DOHH2 (cell line): Measurements from ENCODE around the gene TUBB2A.
"Not testable (repeated sequence)": the region's sequence is repeated elsewhere in the genome, so short reads cannot be mapped to it uniquely, and the experiment has no call there.

ENCODE experiments used
- H3F3A ChIP-seq: fragments of 200-600 bp; sonication (generic), shearing (Covaris generic); 2 replicates; pipeline ENCODE4 v1.6.0; 2016; ENCODE audit warnings: antibody characterized with exemption, mild to moderate bottlenecking; ENCODE audit not compliant: control insufficient read depth, insufficient read depth
- H3K27ac ChIP-seq: fragments of 200-600 bp; sonication (generic); 2 replicates; pipeline ENCODE4 v1.5.1; 2014; ENCODE audit warnings: low read depth, mild to moderate bottlenecking, low read length, moderate library complexity
- H3K27me3 ChIP-seq: fragments of 200-600 bp; sonication (generic); 2 replicates; pipeline ENCODE4 v1.6.1; 2014; ENCODE audit warnings: mild to moderate bottlenecking, low read length, mixed read lengths; ENCODE audit not compliant: control insufficient read depth
- H3K36me3 ChIP-seq: fragments of 200-600 bp; sonication (generic); 2 replicates; pipeline ENCODE4 v1.6.1; 2014; ENCODE audit warnings: mild to moderate bottlenecking, low read length, moderate library complexity, mixed read lengths; ENCODE audit not compliant: control insufficient read depth
- H3K4me1 ChIP-seq: fragments of 200-600 bp; sonication (generic); 2 replicates; pipeline ENCODE4 v1.6.1; 2014; ENCODE audit warnings: mild to moderate bottlenecking, low read length, mixed read lengths; ENCODE audit not compliant: control insufficient read depth
- H3K4me2 ChIP-seq: fragments of 200-600 bp; sonication (generic); 2 replicates; pipeline ENCODE4 v1.6.0; 2014; ENCODE audit warnings: mild to moderate bottlenecking, low read length, moderate library complexity
- H3K4me3 ChIP-seq: fragments of 200-600 bp; sonication (generic); 2 replicates; pipeline ENCODE4 v1.5.1; 2014; ENCODE audit warnings: mild to moderate bottlenecking, low read length, mixed read lengths
- H3K79me2 ChIP-seq: fragments of 200-600 bp; sonication (generic); 2 replicates; pipeline ENCODE4 v1.6.1; 2014; ENCODE audit warnings: mild to moderate bottlenecking, low read length, mixed read lengths; ENCODE audit not compliant: control insufficient read depth
- H3K9me2 ChIP-seq: fragments of 200-600 bp; sonication (generic); replicated peaks from 2 replicates; pipeline ENCODE4 v1.6.1; 2014; ENCODE audit warnings: mild to moderate bottlenecking, low read length, mixed read lengths; ENCODE audit not compliant: control insufficient read depth
- H3K9me3 ChIP-seq: fragments of 200-600 bp; sonication (generic); 2 replicates; pipeline ENCODE4 v1.6.1; 2014; ENCODE audit warnings: antibody characterized with exemption, low read length, mixed read lengths; ENCODE audit not compliant: control insufficient read depth, insufficient read depth
- H4K20me1 ChIP-seq: fragments of 200-600 bp; sonication (generic); 2 replicates; pipeline ENCODE4 v1.6.0; 2014; ENCODE audit warnings: low read depth, mild to moderate bottlenecking, antibody characterized with exemption, low read length, moderate library complexity; ENCODE audit not compliant: control insufficient read depth, insufficient read depth
- CTCF ChIP-seq: fragments of 200-600 bp; sonication (generic); IDR thresholded peaks from one replicate; pipeline ENCODE4 v1.5.1; 2014; ENCODE audit warnings: antibody characterized with exemption, mild to moderate bottlenecking, low read depth, low read length; ENCODE audit not compliant: poor library complexity, severe bottlenecking
- EZH2phosphoT487 ChIP-seq: fragments of 200-600 bp; sonication (generic); IDR thresholded peaks from 2 replicates; pipeline ENCODE4 v1.6.1; 2017; ENCODE audit warnings: borderline replicate concordance, mild to moderate bottlenecking, antibody characterized with exemption, low read length, moderate library complexity, mixed read lengths

The TUBB2A gene

GRCh38 chr6:3181105-3181504 lies 23.8 kb upstream of the TUBB2A start:
- H3K79me2 ChIP-seq = no peaks in the 10 kb centered on the region
- H3K27me3 ChIP-seq = peaks cover 3% of the 10 kb centered on the region; the same call in 1 of the 2 replicates
- no peak overlapping the region for H3K4me3 ChIP-seq
- H3K9me2 ChIP-seq = no peaks in the 10 kb centered on the region
- H3K27ac ChIP-seq = no peak overlapping the region
- no peak for TF ChIP-seq CTCF
- TF ChIP-seq EZH2phosphoT487 = no peak
- no peaks in the 10 kb centered on the region for H4K20me1 ChIP-seq
- no peaks in the 10 kb centered on the region for H3K9me3 ChIP-seq
- H3K36me3 ChIP-seq = no peaks in the 10 kb centered on the region
- no peaks in the 10 kb centered on the region for H3F3A ChIP-seq
- no peaks in the 10 kb centered on the region for H3K4me1 ChIP-seq
- H3K4me2 ChIP-seq = no peak overlapping the region

DNA sequence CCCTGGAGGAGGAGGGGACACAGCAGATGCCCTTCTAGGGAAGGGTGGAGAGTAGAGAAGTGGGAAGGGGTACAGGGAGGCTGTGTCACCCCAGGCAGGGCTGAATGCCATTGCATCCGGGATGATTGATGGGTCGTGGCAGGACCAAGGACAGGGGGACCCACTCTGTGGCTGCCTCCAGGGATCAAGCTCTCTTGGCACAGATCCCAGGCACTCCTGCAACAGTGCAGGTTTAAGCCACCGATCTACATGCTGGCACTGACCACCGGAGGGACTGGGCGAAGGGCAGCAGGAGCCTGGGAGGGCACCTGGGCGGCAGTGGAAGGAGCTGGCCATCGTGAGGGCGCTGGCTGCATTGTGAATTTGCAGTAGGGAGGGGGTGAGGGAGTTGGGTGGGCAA lies 22.6 kb upstream of the TUBB2A start:
- not testable (repeated sequence) for H3K9me2 ChIP-seq, H3F3A ChIP-seq, H3K9me3 ChIP-seq, H3K27ac ChIP-seq, H4K20me1 ChIP-seq, H3K27me3 ChIP-seq, H3K4me1 ChIP-seq, H3K4me3 ChIP-seq, H3K79me2 ChIP-seq, H3K36me3 ChIP-seq
- 0 out of 2 replicates have a peak overlapping the region, but pooled peaks have one; percentile 19 for H3K4me2 ChIP-seq

DNA sequence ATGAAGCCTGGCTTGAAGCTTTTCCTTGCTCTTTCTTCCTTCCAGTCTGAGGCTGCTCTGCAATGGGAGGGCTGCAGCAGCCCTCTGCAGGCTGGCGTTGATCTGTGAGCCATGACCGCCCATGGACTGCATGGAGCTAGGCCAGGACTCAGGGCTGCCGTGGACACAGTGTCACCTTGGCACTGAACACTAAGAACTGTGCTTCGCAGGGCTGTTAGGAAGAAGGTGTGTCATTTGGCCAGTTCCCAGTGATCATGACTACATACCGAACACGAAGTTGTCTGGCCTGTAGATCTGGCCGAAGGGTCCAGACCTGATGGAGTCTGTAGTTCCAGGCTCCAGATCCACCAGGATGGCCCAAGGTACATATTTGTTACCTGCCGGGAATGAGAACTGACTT lies 21.3 kb upstream of the TUBB2A start:
- H3K4me1 ChIP-seq, H4K20me1 ChIP-seq, H3K4me3 ChIP-seq, H3K9me2 ChIP-seq, H3F3A ChIP-seq, H3K9me3 ChIP-seq, H3K4me2 ChIP-seq, H3K79me2 ChIP-seq, H3K36me3 ChIP-seq, H3K27me3 ChIP-seq, H3K27ac ChIP-seq: not testable (repeated sequence)

DNA sequence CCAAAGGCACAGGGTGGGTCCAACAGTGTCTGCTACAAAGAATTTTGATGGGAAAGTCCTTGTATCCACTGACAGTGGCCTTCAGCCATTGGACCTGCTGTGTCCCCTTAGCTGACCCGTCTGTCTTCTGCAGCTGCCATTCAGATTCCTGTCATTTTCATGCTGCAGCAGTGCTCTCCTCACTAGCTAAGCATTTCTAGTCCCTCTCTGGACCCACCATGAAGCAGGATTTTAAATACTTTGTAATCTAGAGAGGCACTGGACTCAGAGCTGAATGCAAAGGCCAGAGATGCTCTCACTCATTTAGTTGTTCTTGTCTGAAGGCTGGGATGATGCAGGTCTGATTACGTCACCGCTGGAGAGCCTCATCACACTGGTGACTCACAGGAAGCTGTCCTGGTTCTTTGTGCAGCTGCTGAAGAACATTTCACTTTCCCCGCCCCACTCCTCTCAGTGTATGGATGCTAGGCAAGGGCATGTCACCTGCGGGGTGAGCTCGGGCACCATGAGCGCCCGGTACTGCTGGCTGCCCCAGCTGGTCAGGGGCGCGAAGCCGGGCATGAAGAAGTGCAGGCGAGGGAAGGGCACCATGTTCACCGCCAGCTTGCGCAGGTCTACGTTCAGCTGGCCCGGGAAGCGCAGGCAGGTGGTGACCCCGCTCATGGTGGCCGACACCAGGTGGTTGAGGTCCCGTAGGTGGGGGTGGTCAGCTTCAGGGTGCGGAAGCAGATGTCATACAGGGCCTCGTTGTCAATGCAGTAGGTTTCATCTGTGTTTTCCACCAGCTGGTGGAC lies 19.4 kb upstream of the TUBB2A start:
- H3F3A ChIP-seq = no peaks in the 10 kb centered on the region
- H3K79me2 ChIP-seq = no peaks in the 10 kb centered on the region
- H3K4me1 ChIP-seq = peaks cover 7% of the 10 kb centered on the region
- no peaks in the 10 kb centered on the region for H3K9me3 ChIP-seq
- no peaks in the 10 kb centered on the region for H4K20me1 ChIP-seq
- H3K4me3 ChIP-seq = no peak overlapping the region
- no peaks in the 10 kb centered on the region for H3K36me3 ChIP-seq
- no peak for TF ChIP-seq CTCF
- TF ChIP-seq EZH2phosphoT487 = no peak
- peaks cover 3% of the 10 kb centered on the region; the same call in 1 of the 2 replicates for H3K27me3 ChIP-seq
- no peak overlapping the region for H3K27ac ChIP-seq
- H3K9me2 ChIP-seq = no peaks in the 10 kb centered on the region
- no peak overlapping the region for H3K4me2 ChIP-seq
